HG02588 (cell line): ENCODE results near the gene MSI2.
"Not testable (repeated sequence)": the region's sequence is repeated elsewhere in the genome, so short reads cannot be mapped to it uniquely, and the experiment has no call there.

Source experiments
- ATAC-seq: cut with Tn5 transposase; IDR thresholded peaks from one replicate; pipeline ENCODE4 v1.9.1; 2021; ENCODE audit warnings: mild to moderate bottlenecking, moderate library complexity; ENCODE audit not compliant: unreplicated experiment

The MSI2 gene

DNA sequence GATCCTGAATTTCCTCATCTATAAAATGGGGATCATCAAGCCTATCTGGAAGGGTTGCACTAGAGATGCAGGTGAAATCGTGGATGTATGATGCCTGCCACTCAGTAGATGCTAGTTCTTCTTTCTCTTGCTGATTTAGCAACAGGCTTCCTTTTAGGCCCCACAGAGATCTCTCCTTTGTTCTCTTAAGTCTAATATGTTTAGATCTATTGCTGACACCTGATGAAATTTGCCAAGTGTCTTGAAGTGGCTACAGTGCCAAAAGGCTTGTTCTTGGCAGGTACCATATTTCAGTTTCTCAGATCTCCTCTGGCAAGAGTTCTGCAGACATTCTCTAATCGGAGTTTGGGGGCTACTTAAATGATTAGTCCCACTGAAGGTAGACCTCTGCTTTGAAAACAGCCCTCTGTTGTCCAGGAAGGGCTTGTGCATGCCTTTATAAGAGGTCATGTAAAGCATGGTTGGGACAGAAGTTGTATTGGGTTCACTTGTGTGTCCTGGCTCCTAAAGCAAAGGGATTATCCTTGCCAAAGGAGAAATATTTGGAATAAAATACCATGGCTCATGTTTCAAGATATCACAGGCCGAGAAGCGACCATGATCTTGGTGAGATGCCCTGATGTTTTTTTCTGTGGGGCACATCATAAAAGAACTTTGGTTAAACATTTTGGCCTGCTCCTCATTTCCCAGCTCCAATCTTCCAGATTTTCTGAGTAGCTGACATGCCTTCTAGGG lies 234.0 kb downstream of the MSI2 start:
- no peak for ATAC-seq

DNA sequence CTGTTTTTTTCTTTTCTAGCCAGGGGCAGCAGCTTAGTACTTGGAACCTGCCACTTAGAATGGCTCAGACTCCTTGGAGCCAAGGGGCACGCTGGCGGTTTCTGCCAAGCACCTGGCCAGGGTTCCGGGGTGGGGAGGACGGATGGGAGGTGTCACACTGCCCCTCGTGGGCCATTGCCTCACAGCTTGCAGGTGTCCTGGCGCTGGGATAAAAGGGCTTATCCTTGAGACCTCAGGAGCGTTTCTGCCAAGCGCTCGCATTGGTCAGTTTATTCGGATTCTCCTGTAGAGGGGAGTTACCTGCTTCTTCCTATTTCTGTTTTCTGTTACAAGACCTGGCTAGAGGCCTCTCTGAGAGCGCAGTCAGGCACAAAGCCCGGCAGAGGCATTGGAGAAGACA lies 234.6 kb downstream of the MSI2 start:
- ATAC-seq: no peak

DNA sequence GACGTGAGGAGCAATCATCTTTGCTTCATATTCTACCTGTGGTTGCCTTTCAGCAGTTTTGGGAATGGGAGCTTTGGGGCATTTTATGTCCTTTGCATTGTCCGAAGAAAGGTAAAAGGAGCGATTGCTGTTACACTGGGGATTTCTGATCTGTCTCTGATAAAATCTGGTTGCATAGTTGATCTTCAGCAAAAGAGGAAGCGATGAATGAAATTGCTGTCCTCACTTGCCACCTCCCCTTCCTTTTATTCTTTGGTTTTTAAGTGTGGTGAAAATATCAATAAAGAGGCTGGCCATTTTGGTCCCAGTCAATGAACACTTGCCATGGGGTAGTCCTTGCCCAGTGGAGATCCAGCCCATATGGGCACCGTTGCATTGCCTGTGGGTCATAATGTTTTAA lies 236.8 kb downstream of the MSI2 start:
- ATAC-seq: no peak

GRCh38 chr17:57493625-57494024 lies 237.3 kb downstream of the MSI2 start:
- no peak for ATAC-seq

DNA sequence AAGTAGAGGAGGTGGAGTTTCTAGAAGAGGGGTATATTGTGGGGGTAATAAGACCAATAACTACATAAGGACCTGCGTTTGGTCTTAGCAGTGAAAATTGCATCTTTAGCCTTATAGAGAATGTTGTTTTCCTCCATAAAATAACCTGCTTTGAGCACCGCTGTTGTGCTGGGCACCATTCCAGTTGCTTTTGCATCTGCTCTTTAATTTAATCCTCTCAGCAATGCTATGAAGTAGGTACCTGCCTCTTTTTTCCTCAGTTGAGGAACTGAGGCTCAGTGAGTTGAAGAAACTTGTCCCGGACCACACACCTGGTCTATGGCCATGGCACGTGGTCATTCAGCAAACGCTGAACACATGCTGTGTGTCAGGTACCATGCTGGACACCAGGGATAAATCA lies 238.1 kb downstream of the MSI2 start:
- no peak for ATAC-seq

GRCh38 chr17:57495771-57496170 lies 239.4 kb downstream of the MSI2 start:
- ATAC-seq: no peak

DNA sequence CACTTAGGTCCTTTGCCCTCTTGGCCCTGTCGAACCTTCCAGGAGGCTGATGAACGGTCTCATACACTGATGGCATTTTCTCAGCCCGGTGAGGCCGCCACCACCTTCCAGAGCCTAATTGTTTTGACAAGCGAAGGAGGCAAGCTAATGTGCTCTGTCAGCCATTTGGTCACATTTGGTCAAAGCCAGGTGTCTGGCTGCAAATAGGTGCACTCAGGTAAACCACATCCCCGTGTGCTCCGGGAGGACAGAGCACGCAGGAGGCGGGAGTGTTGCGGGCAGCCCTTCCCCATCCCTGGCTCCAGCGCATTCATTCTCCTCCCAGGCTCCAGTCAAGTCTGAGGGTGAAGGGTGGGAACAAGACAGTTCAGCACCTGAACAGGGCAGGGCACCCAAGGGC lies 240.1 kb downstream of the MSI2 start:
- ATAC-seq: no peak

GRCh38 chr17:57498443-57498842 lies 242.1 kb downstream of the MSI2 start:
- ATAC-seq: no peak

GRCh38 chr17:57499221-57499620 lies 242.9 kb downstream of the MSI2 start:
- not testable (repeated sequence) for ATAC-seq

DNA sequence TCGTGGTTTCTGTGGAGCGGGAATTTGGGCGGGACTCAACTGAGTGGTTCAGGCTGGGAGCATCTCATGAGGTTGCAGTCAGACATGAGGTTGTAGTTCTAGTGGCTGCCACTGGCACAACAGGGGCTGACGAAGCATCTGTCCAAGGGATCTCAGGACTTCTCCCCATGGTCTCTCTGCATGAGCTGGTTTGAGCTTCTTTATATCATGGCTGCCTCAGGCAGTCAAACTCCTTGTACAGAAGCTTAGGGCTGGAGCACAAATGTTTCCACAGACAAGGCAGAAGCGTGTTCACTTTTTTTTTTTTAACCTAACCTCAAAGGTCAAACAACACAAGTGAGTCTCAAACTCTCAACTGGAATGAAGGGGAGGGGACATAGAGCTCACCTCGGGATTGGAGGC lies 243.3 kb downstream of the MSI2 start:
- ATAC-seq: no peak

DNA sequence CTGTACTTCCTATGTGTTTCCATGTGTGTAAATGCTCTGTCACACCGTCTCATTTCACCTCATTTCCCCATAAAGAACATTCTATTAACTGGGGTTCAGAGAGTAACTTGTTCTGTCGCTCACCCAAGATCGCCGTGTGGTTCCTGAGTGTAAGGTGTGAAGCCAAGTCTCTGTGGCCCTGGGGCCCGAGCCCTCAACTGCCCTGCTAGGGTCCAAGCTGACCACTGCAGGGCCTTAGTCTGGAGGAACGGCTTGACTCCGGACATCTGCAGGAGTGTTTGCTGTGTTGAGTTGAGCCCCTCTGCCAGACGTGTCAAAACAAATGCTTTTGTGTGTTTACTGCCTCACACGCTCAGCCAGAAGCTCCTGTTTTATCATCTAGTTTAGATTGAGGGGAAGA lies 244.7 kb downstream of the MSI2 start:
- ATAC-seq: no peak

DNA sequence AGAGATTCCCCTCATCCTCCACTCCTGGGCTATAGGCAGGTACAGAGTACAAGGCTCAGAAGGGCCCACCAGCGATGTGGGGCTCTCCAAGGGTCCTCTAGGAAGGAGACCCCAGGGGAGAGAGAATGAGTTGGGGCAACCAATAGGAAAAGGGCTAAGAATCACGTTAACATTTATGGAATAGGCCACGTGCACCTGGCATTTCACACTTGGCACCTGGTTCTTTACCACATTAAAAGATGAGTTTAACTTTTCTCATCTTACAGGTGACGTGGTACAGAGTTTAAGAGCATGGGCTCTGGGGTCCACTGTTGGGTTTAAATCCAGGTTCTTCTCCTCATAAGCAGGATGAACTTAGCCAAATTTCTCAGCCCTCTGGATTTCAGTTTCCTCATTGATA lies 245.7 kb downstream of the MSI2 start:
- no peak for ATAC-seq

DNA sequence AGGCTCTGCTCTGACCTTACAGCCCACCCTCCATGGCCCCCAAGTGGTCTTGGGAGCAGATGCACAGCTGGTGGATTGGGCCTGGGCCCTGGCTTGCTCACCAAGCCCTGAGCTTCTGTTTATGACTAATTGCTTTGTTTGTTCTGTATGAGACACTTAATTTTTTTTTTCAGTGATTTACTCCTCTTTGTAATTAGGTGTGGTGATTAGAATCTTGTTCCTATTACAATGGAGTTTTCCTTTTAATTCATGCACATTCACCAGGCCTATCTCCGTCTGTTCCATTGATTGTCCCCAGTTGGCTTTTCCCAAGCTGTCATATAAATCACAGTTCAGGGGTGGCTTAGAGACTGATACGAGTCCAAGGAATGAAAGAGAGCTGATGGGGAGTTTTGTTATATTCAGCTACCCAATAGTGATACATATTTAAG lies 246.5 kb downstream of the MSI2 start:
- no peak for ATAC-seq

GRCh38 chr17:57504208-57504607 lies 247.9 kb downstream of the MSI2 start:
- ATAC-seq: no peak

DNA sequence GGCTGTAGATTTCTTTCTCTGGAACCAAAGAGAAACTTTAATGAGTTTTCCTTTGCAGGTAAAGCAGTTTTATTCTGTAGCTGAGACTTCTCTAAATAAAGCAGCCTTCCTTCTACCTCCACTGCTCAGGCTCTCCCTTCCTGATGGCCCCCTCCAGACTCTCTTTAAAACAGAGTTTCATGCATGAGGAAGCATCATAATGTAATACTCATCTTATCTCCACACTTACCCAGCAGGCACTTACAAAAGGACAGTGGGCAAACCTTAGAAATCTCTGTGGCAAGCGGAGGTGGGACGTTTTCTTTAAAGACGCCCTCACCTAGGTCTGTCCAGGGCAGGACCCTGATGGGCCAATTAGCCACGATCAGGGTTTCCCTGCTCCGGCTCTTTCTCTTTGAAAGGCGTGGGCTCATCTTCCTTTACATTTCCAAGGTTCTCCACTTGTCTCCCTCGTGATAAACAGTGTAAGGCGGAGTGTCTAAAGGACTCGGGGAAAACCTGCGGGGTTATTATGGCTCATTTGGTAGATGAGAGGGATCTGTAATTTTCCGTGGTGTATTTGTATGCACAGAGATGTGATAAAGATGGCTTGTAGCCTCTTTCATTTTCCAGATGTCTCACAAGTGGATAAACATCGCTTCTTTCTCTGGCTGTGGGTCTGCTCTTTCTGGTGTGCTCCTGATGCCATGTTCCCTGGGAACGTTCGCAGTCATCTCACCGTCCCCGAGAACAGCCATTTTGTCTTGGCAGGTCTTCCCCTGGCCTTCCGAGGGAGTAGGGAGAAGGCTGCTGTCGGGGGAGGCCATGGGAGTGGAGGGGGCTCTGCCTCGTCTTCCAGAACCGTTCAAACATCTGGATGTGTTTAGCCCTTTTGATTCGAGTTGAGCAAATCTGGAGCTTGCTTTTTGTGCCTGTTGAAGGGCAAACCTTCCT lies 249.8 kb downstream of the MSI2 start:
- no peak for ATAC-seq

DNA sequence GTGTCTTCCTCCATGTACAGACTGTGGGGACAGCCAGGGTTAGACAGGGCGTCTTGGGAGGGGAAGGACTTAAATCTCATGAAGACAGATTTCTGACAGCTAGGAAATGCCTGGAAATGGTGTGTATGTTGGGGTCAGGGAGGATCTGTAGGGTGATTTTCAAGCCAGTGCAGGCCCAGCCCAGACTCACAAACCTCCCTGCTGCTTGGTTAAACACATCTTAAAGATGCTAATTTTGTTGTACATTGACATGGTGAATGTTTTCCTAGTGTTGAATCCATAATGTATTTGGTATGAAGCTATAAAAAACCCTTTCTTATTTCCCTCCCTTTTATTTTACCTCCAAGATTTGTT lies 250.4 kb downstream of the MSI2 start:
- no peak for ATAC-seq

DNA sequence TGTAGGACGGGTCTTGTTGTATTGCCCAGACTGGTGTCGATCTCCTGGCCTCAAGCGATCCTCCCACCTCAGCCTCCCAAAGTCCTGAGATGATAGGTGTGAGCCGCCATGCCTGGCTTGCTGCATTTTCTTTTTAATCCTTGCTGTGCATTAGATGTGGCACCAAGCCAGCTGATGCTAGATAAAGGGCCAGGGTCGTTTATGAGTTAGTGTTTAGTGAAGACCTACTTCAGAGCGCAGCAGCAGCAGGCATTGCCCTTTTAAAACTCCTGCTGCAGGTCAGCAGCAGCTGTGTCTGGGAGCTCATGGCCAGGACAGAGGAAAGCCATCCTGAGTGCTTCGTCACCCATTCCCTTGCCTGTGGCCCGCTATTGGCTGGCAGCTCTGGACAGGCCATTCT lies 251.5 kb downstream of the MSI2 start:
- no peak for ATAC-seq

- ATAC-seq: no peak
These were observed 252.3 kb downstream of the MSI2 start for GRCh38 chr17:57508671-57509070.

GRCh38 chr17:57511475-57512123 lies 255.3 kb downstream of the MSI2 start:
- ATAC-seq: no peak

DNA sequence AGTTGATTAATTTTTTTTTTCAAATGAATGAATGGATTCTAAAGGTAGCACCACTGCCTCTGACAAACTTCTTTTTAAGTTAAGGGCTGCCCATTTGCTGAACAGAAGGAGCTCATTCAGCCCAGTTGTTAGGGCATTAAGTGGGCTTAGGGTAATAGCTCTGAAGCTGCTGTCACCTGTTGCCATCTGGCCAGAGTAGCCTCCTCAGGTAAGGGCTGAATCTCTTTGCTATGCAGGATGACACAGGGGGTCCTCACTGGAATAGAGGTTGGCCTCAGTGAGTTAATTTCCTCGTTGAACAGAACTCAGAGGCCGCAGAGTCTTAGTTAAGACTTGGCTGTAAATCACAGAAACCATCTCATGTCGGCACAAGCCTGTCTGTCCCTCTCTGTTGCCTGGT lies 255.9 kb downstream of the MSI2 start:
- ATAC-seq: no peak

- ATAC-seq: no peak
These were observed 256.4 kb downstream of the MSI2 start for GRCh38 chr17:57512691-57513090.

GRCh38 chr17:57513569-57513968 lies 257.2 kb downstream of the MSI2 start:
- ATAC-seq: no peak
